Measurements from ENCODE around the gene BTN1A1. TPM values are rescaled to one million over a fixed set of nuclear protein-coding genes. Genes with fewer than 3 reads are reported as not detected.

The BTN1A1 gene
- total and polyA plus RNA-seq, 10 of the 15 experiments (the other 5 are each of a cell fraction or from before 2014, with no cell fraction given) = 0.05 to 2.2 (median 0.87) TPM

GRCh38 chr6:26519359-26519758 lies 19.3 kb downstream of the BTN1A1 start:
- 96% methylated on average over 2 of the region's 2 CpGs for WGBS (ENCODE audit: insufficient coverage, insufficient replicate concordance, low lambda C conversion rate, missing lambda C conversion rate)
- ChIA-PET CTCF (interaction anchor here (1.4 kb wide), 1 partner anchor 15 kb away, joined by 4 read pairs; no protein-coding TSS in a partner anchor), POLR2A (interaction anchor here (0.5 to 4.7 kb wide), 4 partner anchors 13 to 413 kb away, joined by 3 to 16 read pairs (median 10); no protein-coding TSS in a partner anchor), SMC1A (ENCODE audit: uncharacterized antibody, unreplicated experiment) (interaction anchor here (1.2 to 2.0 kb wide), 4 partner anchors 39 to 149 kb away, joined by 3 to 4 read pairs (median 4); no protein-coding TSS in a partner anchor), RAD21 (ENCODE audit: unreplicated experiment) (no interaction called here)
- no TSS peak for BruUV-seq (replicated peaks)
- in situ Hi-C loops (cut with MboI) = no loop called here
- Histone ChIP-seq H3K27me3 (replicated peaks in 1 of 2; ENCODE audit: control insufficient read depth in 2 of 2, insufficient read depth in 2 of 2, low read length in 1 of 2) (no peaks in the 10 kb centered on the region), H3K4me3 (no peak overlapping the region), H4K20me1 (ENCODE audit: control insufficient read depth, insufficient read depth) (no peaks in the 10 kb centered on the region), H3K36me3 (ENCODE audit: control insufficient read depth in 2 of 2, insufficient read depth in 2 of 2, low read length in 1 of 2) (no peaks in the 10 kb centered on the region), H3K4me2 (ENCODE audit: control insufficient read depth, insufficient read depth) (no peak overlapping the region), H3K79me2 (ENCODE audit: control insufficient read depth, insufficient read depth, low read length) (peaks cover 5% of the 10 kb centered on the region), H3K9ac (ENCODE audit: control insufficient read depth, insufficient read depth, low read length) (no peak overlapping the region), H2AFZ (ENCODE audit: control insufficient read depth, low read depth, low read length) (no peak overlapping the region), H3K9me3 (replicated peaks; ENCODE audit: control insufficient read depth, insufficient read depth, low read length) (no peaks in the 10 kb centered on the region), H3K4me1 (ENCODE audit: control insufficient read depth, insufficient read depth, low read length) (peaks cover 6% of the 10 kb centered on the region), H3K27ac (ENCODE audit: control insufficient read depth, insufficient read depth) (no peak overlapping the region)
- no peak for TF ChIP-seq NKRF (conservative IDR thresholded peaks at IDR 0.05)
- TF ChIP-seq CHD4 (IDR thresholded peaks at IDR 0.05) = no peak
- TF ChIP-seq REST (IDR thresholded peaks at IDR 0.05; ENCODE audit: low read depth, low read length) = no peak
- TF ChIP-seq ATF2 (IDR thresholded peaks at IDR 0.05; ENCODE audit: low read length) = no peak
- TF ChIP-seq MYC (IDR thresholded peaks at IDR 0.05; ENCODE audit: insufficient read depth, insufficient read length, insufficient replicate concordance, low read length, severe bottlenecking) = no peak
- no peak for TF ChIP-seq CBX5 (IDR thresholded peaks at IDR 0.05; ENCODE audit: low read depth)
- no peak for TF ChIP-seq SREBF2 (IDR thresholded peaks at IDR 0.05; ENCODE audit: low read length)
- FAIRE-seq = no peak
- ATAC-seq = no peak
- no peak for DNase-seq (ENCODE audit: low read depth, low spot score)
- intact Hi-C loops (cut with micrococcal nuclease; ENCODE audit: unreplicated experiment) = no loop called here

Measured in GM12878 (cell line).